HepG2 (cell line): ENCODE data around the gene ZNF524. TPM values are rescaled to one million over a fixed set of nuclear protein-coding genes. Genes with fewer than 3 reads are reported as not detected.

Experiments used
- BCL6 ChIP-seq: IDR thresholded peaks from 2 replicates; pipeline ENCODE4 v1.6.1; 2016; ENCODE audit warnings: missing genetic modification reagents, missing compliant biosample characterization
- CBX2 ChIP-seq, 2 experiments: fragments of 200-600 bp in 1 of 2; sonication (generic); formaldehyde crosslinking in 1 of 2; IDR thresholded peaks; 2 replicates each; pipeline versions ENCODE4 v1.7.0 to v1.8.1; 2018 to 2022; ENCODE audit warnings: low read depth in 2 of 2, low read length in 1 of 2, mild to moderate bottlenecking in 1 of 2, missing genetic modification reagents in 1 of 2
- CHCHD3 ChIP-seq: sonication (generic); formaldehyde crosslinking; IDR thresholded peaks from 2 replicates; pipeline ENCODE4 v1.8.0; 2022; ENCODE audit warnings: mild to moderate bottlenecking, missing genetic modification reagents, moderate library complexity
- ELF4 ChIP-seq: sonication (generic); formaldehyde crosslinking; IDR thresholded peaks from 2 replicates; pipeline ENCODE4 v1.5.0; 2020; ENCODE audit warnings: missing genetic modification reagents, mild to moderate bottlenecking, moderate library complexity, borderline replicate concordance
- FOXM1 ChIP-seq: sonication (generic); formaldehyde crosslinking; IDR thresholded peaks from 2 replicates; pipeline ENCODE4 v1.5.0; 2020; ENCODE audit warnings: missing genetic modification reagents
- FOXP1 ChIP-seq, 2 experiments: fragments of 450-650 bp in 1 of 2; IDR thresholded peaks; 2 replicates each; pipeline ENCODE4 v1.6.1; 2017 to 2018; ENCODE audit warnings: antibody characterized with exemption in 1 of 2
- GABPA ChIP-seq, 2 experiments: IDR thresholded peaks; 2 replicates each; pipeline ENCODE4 v1.6.1; 2011 to 2016; ENCODE audit warnings: low read depth in 2 of 2, low read length in 1 of 2, missing biosample characterization in 1 of 2, missing genetic modification characterization in 1 of 2
- HMG20B ChIP-seq: conservative IDR thresholded peaks from 2 replicates; pipeline ENCODE4 v1.6.1; 2016; ENCODE audit warnings: missing genetic modification reagents, missing compliant biosample characterization
- HNRNPLL ChIP-seq: fragments of 200-400 bp; formaldehyde crosslinking; IDR thresholded peaks from 2 replicates; pipeline ENCODE4 v1.6.1; 2017; ENCODE audit warnings: mild to moderate bottlenecking, low read depth, low read length; ENCODE audit not compliant: poor library complexity, severe bottlenecking
- HNRNPUL1 ChIP-seq: fragments of 200-400 bp; formaldehyde crosslinking; IDR thresholded peaks from 2 replicates; pipeline ENCODE4 v1.6.1; 2017; ENCODE audit warnings: low read depth, mild to moderate bottlenecking, low read length, moderate library complexity
- KDM2A ChIP-seq: sonication (generic); formaldehyde crosslinking; IDR thresholded peaks from 2 replicates; pipeline ENCODE4 v1.4.0; 2020; ENCODE audit warnings: low read depth, missing genetic modification reagents, borderline replicate concordance
- MED8 ChIP-seq: sonication (generic); formaldehyde crosslinking; IDR thresholded peaks from 2 replicates; pipeline ENCODE4 v1.8.1; 2023; ENCODE audit warnings: mild to moderate bottlenecking, missing genetic modification reagents; ENCODE audit not compliant: insufficient replicate concordance
- MYNN ChIP-seq: sonication (generic); formaldehyde crosslinking; IDR thresholded peaks from 2 replicates; pipeline ENCODE4 v1.4.0; 2020; ENCODE audit warnings: mild to moderate bottlenecking, low read depth, missing genetic modification reagents
- NCOA2 ChIP-seq: sonication (generic); formaldehyde crosslinking; IDR thresholded peaks from 2 replicates; pipeline ENCODE4 v1.8.0; 2022; ENCODE audit warnings: inconsistent platforms
- SCMH1 ChIP-seq: sonication (generic); formaldehyde crosslinking; IDR thresholded peaks from 2 replicates; pipeline ENCODE4 v1.9.0; 2021; ENCODE audit warnings: missing genetic modification reagents, mild to moderate bottlenecking, borderline replicate concordance
- SOX5 ChIP-seq: IDR thresholded peaks from 2 replicates; pipeline ENCODE4 v1.6.1; 2016; ENCODE audit warnings: borderline replicate concordance
- SP4 ChIP-seq: sonication (generic); formaldehyde crosslinking; IDR thresholded peaks from 2 replicates; pipeline ENCODE4 v1.8.1; 2023; ENCODE audit warnings: mild to moderate bottlenecking, missing genetic modification reagents
- TAF15 ChIP-seq: fragments of 200-400 bp; formaldehyde crosslinking; IDR thresholded peaks from one replicate; pipeline ENCODE4 v1.6.1; 2018; ENCODE audit warnings: mild to moderate bottlenecking, low read depth, low read length; ENCODE audit not compliant: poor library complexity, severe bottlenecking
- TBX3 ChIP-seq: fragments of 450-650 bp; IDR thresholded peaks from 2 replicates; pipeline ENCODE4 v1.6.1; 2017; ENCODE audit warnings: antibody characterized with exemption, mild to moderate bottlenecking, inconsistent platforms, borderline replicate concordance
- TMF1 ChIP-seq: sonication (generic); formaldehyde crosslinking; IDR thresholded peaks from 2 replicates; pipeline ENCODE4 v1.8.1; 2022; ENCODE audit warnings: low read depth, missing genetic modification reagents
- ZBTB21 ChIP-seq: sonication (generic); formaldehyde crosslinking; IDR thresholded peaks from 2 replicates; pipeline ENCODE4 v1.4.0; 2020; ENCODE audit warnings: missing genetic modification reagents
- ZC3H4 ChIP-seq: sonication (generic); formaldehyde crosslinking; IDR thresholded peaks from 2 replicates; pipeline ENCODE4 v1.4.0; 2020; ENCODE audit warnings: missing genetic modification reagents, borderline replicate concordance
- ZFYVE20 ChIP-seq: sonication (generic); formaldehyde crosslinking; IDR thresholded peaks from 2 replicates; pipeline ENCODE4 v1.8.0; 2023; ENCODE audit warnings: low read depth, mild to moderate bottlenecking, moderate library complexity, missing genetic modification reagents, borderline replicate concordance
- ZKSCAN8 ChIP-seq: IDR thresholded peaks from 2 replicates; pipeline ENCODE4 v1.6.1; 2016; ENCODE audit warnings: borderline replicate concordance, missing genetic modification reagents, missing compliant biosample characterization
- ZNF331 ChIP-seq: sonication (generic); formaldehyde crosslinking; IDR thresholded peaks from 2 replicates; pipeline ENCODE4 v1.4.0; 2020; ENCODE audit warnings: missing genetic modification reagents
- ZNF333 ChIP-seq: sonication (generic); formaldehyde crosslinking; IDR thresholded peaks from 2 replicates; pipeline ENCODE4 v1.4.0; 2020; ENCODE audit warnings: mild to moderate bottlenecking, missing genetic modification reagents, borderline replicate concordance
- ZNF33B ChIP-seq: sonication (generic); formaldehyde crosslinking; IDR thresholded peaks from 2 replicates; pipeline ENCODE4 v1.5.1; 2020; ENCODE audit warnings: mild to moderate bottlenecking, missing genetic modification reagents
- ZNF44 ChIP-seq: sonication (generic); formaldehyde crosslinking; IDR thresholded peaks from 2 replicates; pipeline ENCODE4 v1.5.1; 2020; ENCODE audit warnings: mild to moderate bottlenecking, missing genetic modification reagents
- ZNF878 ChIP-seq: sonication (generic); formaldehyde crosslinking; IDR thresholded peaks from 2 replicates; pipeline ENCODE4 v1.8.1; 2023; ENCODE audit warnings: mild to moderate bottlenecking, missing genetic modification reagents, moderate library complexity
- ZZZ3 ChIP-seq: sonication (generic); formaldehyde crosslinking; IDR thresholded peaks from 2 replicates; pipeline ENCODE4 v1.4.0; 2020; ENCODE audit warnings: missing genetic modification reagents, mild to moderate bottlenecking, borderline replicate concordance
- polyA plus RNA-seq, 8 experiments: library from polyadenylated mRNA; depleted of rRNA in 3 of 8; stranded (reverse) in 7 of 8; unstranded in 1 of 8; fragments of >200 nt; fragmentation: Illumina TruSeq in 4 of 8; extraction: Trizol in 4 of 8; gene quantifications; 2 replicates each; pipeline versions ENCODE4 v1.2.1 to v1.2.3, GENCODE V29; 2011 to 2016; ENCODE audit warnings: low read depth in 4 of 8, missing spikeins in 1 of 8, mixed read lengths in 1 of 8; ENCODE audit not compliant: insufficient read depth in 1 of 8
- total RNA-seq, 5 experiments: library from RNA; depleted of rRNA; stranded (reverse); fragments of >200 nt; fragmentation: Illumina TruSeq; extraction: Trizol; gene quantifications; 2 replicates each; pipeline ENCODE4 v1.2.3, GENCODE V29; 2016; ENCODE audit warnings: low read depth in 1 of 5
- TF ChIP-seq, protein P1 (sequence below): IDR thresholded peaks from 2 replicates; pipeline ENCODE4 v1.6.1; 2016; ENCODE audit warnings: missing genetic modification reagents, missing compliant biosample characterization

ZNF524 gene
- total and polyA plus RNA-seq, 2 of the 13 experiments (the other 11 are each of a cell fraction or from before 2014, with no cell fraction given): 3.2 to 4.6 TPM

GRCh38 chr19:55599842-55600661 is at the start of gene ZNF524 (continued):
- no peak for TF ChIP-seq HNRNPUL1
- TF ChIP-seq ZBTB21 (CRISPR knock-in tag): 0 out of 2 replicates have a peak, but pooled peaks have one; percentile 20
- TF ChIP-seq ZNF878 (CRISPR knock-in tag): no peak
- TF ChIP-seq MED8 (CRISPR knock-in tag): no peak
- TF ChIP-seq ZC3H4 (CRISPR knock-in tag): peak; percentile 92; the same call in 1 of the 2 replicates
- 0 out of 2 replicates have a peak, but pooled peaks have one; percentile 11 for TF ChIP-seq TBX3
- TF ChIP-seq ZFYVE20 (CRISPR knock-in tag): no peak
- peak; percentile 68 for TF ChIP-seq GABPA (IDR thresholded peaks at IDR 0.05; ENCODE audit: low read depth, low read length)
- no peak for TF ChIP-seq GABPA (CRISPR knock-in tag; IDR thresholded peaks at IDR 0.05; ENCODE audit: low read depth)
- TF ChIP-seq ZZZ3 (CRISPR knock-in tag): no peak; the same call in 1 of the 2 replicates
- peak; percentile 56; the same call in 1 of the 2 replicates for TF ChIP-seq SP4 (CRISPR knock-in tag)
- 0 out of 2 replicates have a peak, but pooled peaks have one; percentile 71 for TF ChIP-seq ZNF44 (CRISPR knock-in tag)
- peak; percentile 40; the same call in 1 of the 2 replicates for TF ChIP-seq SOX5 (CRISPR knock-in tag)
- TF ChIP-seq CBX2 (IDR thresholded peaks at IDR 0.05; ENCODE audit: low read depth, low read length): no peak
- no peak for TF ChIP-seq CBX2 (CRISPR knock-in tag; IDR thresholded peaks at IDR 0.05; ENCODE audit: low read depth)
- TF ChIP-seq MYNN (CRISPR knock-in tag): peak; percentile 49; the same call in 1 of the 2 replicates
- no peak for TF ChIP-seq CHCHD3 (CRISPR knock-in tag)
- TF ChIP-seq BCL6 (CRISPR knock-in tag): 0 out of 2 replicates have a peak, but pooled peaks have one; percentile 8
- TF ChIP-seq TAF15: no peak
- TF ChIP-seq FOXP1 (IDR thresholded peaks at IDR 0.05): no peak
- TF ChIP-seq FOXP1 (CRISPR knock-in tag; IDR thresholded peaks at IDR 0.05): no peak
- no peak for TF ChIP-seq ZNF331 (CRISPR knock-in tag)
- TF ChIP-seq FOXM1: no peak
- TF ChIP-seq NCOA2 (CRISPR knock-in tag): no peak
- TF ChIP-seq ELF4 (CRISPR knock-in tag): no peak
- TF ChIP-seq, protein P1, sequence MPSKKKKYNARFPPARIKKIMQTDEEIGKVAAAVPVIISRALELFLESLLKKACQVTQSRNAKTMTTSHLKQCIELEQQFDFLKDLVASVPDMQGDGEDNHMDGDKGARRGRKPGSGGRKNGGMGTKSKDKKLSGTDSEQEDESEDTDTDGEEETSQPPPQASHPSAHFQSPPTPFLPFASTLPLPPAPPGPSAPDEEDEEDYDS (CRISPR knock-in tag): peak; percentile 38; the same call in 1 of the 2 replicates
- TF ChIP-seq HMG20B: no peak
- TF ChIP-seq ZKSCAN8: no peak
- TF ChIP-seq TMF1: peak; percentile 75
- TF ChIP-seq HNRNPLL: no peak
- TF ChIP-seq SCMH1: no peak
- TF ChIP-seq KDM2A (CRISPR knock-in tag): peak; percentile 56; the same call in 1 of the 2 replicates
- TF ChIP-seq ZNF333 (CRISPR knock-in tag): no peak
- no peak for TF ChIP-seq ZNF33B
